Measurements from ENCODE around the gene MGLL.

Gene MGLL

DNA sequence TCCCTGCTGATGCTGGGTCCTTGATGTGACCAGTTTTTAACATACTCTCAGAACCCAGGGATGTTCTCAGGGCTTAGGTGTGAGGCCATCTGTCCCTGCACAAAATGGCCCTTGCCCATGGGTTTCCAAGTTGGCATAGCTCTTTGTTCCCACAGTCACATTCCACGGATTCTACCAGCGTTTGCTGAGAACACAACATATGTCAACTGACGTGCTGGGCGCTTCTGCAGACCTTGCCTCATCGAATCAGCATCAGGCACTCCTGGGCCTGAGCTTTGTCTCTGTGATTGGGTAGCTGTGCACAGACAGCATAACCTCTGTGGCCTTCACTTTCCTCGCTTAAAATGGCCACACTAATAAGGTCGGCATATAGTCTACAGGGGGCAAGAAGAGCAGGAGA lies 69.0 kb downstream of the MGLL start:
- DNase-seq, result no peak

DNA sequence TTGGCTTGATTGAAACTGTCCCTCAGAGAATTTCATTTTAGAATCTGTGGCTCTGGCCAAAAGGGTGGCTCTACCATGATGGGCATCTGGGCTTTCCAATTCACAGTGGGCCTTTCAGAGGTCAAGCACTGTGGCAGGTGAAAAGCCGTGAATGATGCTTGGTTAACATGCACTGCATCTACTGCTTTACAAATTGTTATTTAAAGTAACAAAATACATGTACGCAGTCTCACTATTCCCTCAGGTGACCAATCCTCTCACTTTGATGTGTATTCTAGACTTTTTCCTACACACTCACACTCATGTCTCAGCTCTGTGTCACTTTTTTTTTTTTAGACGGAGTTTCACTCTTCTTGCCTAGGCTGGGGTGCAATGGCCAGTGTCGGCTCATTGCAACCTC lies 70.5 kb downstream of the MGLL start:
- DNase-seq, result no peak

DNA sequence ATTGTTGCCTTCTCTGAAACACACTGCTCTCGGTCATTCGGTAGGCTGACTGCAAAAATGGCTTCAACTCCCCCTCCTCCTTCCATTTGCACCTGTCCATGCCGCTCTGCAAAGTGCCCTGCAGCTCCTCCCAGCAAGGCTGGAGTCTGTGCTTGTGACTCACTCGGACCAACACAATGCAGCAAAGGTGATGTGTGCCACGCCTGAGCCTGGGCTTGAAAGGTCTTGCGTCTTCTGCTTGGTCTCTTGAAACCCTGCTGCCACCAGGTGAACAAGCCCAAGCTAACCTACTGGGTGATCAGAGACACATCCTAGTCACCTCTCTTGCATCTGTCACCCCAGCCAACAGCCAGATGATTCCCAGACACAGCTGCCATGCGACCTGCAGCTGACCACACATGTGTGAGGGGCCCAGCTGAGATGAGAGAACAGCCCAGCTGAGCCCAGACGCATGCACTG lies 71.1 kb downstream of the MGLL start:
- no peak for DNase-seq

DNA sequence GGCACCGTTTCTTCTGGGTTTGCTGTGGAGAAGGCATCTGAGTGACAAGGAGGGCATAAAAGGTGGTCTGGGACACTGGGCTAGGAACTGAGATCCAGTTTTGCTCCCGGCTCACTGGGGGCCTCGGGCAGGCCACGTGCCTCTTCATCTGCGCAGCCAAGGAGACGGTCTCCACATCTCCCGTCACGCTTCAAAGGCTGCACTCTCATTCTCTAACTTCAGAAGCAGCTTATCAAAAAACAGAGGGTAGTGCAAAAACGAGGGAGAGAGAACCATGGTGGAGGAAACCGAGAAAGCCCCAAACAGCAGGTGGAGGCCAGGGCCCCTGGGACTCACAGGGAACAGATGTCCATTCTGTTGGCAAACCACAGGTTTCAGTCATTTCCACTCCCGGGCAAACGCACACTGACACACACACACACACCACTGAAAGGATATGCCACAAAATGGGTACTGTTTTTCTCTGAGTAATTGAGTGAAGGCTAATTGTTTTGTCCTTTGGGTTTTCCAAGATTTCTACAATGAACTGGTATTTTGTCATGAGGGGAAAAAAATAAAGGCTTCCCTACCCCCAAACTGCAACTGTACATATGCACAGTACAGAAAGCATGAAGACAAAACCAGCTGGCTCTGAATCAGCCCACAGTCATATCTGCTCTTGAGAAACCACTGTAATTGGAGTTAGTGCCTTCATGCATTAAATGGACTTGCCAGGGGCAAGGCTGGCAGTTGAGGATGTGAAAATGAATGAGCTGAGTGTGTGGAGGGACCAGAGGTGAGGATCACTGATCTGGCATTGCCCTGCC lies 71.9 kb downstream of the MGLL start:
- DNase-seq, result no peak

DNA sequence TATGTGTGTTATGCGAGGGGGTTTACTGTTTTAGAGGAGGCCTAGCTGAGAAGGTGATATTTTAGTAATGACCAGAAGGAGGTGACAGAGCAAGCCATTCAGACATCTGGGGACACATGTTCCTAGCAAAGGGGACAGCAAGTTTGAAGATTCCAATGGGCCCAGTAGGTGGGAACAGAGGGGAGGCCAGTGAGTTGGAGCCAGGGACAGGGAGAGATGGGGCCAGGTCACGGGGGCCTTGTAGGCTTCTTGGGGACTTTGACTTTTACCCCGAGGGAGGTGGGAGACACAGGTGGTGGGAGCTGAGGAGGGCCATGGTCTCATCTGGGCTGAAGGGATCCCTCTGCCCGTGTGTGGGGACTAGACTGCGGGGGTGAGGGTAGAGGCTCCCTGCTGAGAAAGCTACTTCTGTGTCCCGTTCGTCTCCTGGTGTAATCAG lies 72.5 kb downstream of the MGLL start:
- DNase-seq, result no peak

DNA sequence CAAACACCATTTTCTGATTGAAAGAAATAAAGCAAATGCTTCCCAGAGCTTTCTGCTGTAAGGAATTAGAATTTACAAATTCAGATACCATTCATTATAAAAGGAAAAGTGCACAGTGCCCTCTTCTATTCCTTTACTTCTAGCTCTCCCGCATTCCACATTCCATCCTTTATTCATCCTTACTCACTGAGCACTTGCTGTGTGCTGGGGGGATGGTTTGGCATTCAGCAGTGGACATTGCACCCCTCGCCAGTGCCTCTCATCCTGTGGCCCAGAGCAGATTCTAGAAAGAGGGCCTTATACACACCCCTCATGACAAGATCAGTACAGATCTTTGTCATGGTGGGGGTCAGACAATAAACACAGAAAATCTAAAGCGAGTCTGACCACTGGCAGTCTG lies 73.0 kb downstream of the MGLL start:
- no peak for DNase-seq

DNA sequence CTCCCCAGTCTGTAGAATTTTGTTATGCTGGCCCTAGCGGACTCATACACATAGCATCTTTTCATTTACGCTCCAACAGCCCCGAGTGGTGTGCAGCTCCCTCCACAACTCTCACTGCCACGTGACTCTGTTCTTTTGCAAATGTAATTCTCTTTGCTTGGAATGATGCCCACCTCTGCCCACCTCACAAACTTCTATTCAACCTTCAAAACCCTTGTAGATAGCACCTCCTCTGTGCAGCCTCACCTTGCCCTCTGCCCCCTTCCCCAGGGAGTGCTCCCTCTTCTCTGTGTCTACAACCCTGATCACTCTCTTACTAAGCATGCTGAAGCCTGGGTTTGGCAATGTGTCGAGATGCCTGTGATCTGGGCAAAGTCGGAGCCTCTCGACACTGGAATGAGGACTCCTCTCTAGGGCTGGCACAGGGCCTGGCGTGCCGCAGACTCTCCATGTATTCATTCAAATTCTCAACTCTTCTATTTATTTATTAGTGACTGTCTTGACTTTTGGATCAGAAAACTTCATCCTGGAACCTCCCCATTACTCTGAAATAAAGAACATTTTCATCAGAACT lies 73.5 kb downstream of the MGLL start:
- DNase-seq, result no peak

DNA sequence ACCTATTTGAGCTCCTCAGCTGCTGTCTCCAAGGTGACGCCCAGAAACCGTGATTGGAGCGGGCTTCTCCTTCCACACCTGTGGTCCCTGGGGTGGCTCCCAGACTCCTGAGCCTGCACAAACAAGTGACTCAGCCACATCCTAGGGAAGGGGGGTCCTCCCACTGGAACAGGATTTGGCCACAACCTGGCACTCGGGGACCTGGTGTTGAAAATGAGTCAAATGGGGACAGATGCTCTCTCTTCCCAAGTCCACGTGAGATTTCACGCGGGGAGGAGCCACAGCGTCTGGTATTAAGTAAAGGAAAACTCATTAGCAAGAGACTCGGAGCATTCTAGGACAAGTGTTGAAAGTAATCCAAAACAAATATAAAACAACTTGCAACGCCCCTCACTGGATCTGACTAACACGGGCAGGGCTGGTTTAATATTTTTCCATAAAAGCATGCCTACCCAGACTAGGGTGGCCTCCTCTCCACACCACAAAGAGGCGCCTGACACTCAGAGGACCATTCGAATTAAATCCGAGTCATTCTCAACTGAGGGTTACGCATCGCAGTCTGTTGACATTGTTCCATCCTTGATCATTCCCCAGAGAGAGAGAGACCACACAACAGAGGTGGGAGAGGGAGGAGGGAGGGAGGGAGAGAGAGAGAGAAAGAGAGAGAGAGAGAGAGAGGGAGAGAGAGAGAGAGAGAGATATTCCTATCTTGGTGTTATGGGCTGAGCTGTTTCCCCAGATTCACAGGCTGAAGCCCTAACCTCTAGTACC lies 74.4 kb downstream of the MGLL start:
- no peak for DNase-seq

DNA sequence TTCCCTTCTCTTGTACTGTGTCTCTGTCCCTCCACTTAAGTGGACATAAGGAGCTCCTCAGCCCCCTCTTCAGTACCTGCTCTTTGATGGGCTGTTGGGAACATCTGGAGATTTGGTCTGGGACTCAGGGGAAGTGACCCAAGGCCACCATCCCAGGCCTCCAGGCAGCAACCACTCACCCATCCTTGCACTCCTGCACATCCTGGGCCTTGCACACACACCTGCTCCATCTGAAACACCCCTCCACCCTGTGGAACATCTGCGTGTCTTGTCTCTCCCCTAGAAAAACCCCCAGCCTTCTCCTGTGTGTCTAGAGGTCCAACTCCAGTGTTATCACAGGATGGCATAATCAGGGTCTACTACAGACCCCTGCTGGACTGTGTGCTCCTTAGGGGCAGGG lies 75.2 kb downstream of the MGLL start:
- DNase-seq, result no peak

DNA sequence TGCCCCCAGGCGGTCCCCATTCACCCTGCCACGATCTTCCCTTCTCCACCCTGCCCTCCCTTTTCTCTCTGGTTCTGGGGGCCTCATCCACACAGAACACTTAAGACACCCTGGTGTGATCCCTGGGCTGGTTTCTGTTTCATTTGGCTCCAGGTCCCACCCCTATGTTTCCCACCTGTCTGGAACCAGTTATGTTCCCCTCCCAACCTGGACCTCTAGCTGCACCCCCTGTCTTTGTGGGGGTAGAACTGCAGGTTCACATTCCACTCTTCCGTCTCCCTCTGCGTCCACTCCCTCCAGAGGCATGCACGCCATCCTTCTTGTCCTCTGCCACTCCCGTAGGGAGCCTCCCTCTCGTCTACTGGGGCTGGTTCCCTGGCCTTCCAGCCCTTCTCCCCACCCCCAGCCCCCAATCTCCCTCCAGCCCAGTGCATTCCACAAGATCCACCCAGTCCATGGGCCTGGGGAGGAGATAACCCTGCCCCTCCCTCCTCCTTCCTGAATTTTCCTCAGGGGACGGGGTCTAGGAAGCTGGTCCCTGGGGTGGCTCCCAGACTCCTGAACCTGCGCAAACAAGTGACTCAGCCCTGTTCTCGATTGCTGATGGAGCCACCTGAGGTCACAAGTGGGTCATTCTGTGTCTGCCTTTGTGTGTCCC lies 75.8 kb downstream of the MGLL start:
- DNase-seq, result no peak

DNA sequence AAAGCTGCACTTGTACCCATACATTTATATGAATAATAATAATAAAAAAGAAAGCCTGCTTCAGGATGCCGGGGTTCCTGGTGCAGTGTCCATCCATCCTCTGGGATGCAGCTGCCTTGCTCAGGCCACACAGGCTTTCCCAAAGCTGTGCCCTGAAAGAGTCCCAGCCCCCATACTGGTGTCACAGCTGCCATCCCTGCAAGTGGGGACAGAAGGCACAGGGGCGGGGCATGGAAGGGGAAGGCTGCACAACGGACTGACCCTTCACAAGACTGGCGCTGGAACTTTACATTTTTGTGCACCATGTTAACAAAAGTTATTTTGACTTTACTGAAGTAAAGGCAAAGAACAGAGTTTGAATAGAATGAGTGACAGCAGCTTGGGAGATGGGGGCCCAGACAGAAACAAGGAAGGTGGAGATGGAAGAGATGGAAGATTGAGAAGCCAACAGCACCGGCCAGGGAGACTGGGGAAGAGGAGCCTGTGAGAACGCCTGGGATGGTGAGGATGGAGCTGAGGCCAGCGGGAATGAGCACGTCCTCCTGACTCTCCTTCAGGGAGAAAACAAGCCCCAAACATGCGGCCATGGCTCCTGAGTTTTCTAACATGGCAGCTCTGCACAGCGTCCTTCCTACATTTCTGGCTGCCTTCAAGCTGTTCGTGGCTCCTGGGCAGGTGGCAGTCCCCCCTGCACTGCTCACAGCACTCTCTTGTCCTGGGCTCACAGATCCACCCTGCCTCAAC lies 76.5 kb downstream of the MGLL start:
- DNase-seq, result no peak

DNA sequence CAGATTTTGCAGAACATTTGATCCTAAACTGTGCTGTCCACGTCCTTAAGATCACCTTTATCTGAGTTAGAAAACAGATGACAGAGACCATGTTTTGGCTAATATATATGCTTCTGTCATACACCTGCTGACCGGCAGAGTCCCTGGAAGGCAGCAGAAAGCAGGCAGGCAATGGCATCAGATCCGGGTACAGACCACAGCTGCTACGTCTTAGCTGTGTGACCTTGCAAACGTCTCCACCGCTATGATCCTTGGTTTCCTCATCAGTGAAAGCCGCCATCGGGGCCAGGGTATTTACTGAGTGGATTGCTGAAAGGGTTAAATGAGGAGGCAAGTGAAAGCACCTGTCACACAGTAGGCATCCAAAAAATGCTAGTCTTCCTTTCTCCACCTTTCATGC lies 77.4 kb downstream of the MGLL start:
- DNase-seq, result no peak

DNA sequence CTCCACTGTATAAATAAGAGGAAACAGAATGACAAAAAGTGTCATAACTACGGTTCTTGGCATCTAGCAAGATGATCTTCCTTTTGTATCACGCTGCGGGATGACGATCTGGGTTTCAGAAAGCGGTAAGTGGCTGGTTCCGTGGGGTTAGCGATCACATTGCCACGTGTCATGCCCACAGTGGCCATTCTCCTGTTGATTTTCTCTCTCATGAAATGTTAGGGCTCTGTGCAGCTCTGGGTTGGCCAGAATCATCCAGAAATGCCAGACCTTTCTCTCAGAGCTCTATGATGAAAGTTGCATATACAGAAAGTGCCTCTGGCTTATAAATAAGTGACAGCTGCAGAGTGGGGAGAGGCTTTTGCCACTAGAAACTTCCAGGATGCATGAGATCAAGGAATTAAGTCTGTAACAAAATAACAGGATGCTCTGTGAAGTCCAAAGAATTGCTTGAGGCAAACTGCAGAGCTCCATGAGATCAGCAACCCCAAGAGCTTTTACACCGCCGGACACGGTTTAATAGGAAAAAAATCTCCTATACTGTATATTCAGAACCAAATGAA lies 78.0 kb downstream of the MGLL start:
- DNase-seq, result no peak

DNA sequence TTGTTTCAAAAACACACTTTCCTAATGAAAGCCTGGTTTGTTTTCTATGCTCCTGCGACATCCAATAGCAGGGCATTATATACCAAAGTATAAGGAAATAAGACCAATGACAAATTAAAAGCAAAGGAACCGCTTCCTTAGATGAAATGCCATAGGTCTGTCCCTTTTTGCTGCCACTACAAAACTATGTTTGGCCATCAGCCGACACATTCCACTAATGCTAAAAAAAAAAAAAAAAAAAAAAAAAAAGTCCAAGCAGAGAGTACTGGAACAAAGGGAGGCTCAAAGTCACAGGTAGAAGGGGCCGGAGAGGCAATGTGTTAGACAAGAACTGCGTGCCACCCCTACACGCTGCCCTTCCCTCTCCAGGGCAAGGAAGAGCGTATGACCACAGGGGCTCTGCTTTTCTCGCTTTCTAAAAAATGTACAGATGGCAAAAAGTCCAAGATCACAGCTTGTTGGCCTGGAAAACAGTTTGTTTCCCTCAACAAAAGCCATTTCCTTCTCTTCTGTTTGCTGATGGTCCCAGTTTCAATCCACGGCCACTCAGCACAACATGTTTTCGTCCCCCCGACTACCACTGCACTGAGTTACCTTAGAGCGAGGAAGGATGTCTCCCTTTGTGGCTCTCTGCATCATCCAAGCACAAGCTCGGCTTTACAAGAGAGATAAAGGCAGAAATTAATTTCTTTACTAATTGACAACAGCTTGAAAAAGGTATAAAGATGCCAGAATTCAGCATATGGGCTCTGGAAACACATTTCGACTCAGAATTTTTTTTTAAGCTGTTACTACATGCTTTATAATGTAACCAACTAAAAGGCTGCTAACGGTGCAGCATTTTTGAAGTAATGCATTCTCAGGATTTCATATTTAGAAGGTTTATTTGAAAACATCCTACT lies 78.7 kb downstream of the MGLL start:
- no peak for DNase-seq

DNA sequence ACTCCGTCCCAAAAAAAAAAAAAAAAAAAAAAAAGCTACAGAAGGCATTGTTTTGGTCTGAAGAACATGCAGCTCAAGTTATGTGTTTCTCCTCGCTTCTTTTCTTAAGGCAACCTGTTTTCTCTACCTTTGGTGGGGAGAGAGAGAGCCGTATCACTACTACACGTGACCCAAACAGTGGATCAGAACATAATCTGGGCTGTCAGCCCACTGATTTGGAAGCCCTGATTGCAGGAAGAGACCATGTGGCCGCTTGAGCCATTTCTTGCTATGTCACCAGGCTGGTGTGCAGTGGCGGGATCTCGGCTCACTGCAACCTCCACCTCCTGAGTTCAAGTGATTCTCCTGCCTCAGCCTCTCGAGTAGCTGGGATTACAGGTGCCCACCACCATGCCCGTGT lies 79.7 kb downstream of the MGLL start:
- no peak for DNase-seq

DNA sequence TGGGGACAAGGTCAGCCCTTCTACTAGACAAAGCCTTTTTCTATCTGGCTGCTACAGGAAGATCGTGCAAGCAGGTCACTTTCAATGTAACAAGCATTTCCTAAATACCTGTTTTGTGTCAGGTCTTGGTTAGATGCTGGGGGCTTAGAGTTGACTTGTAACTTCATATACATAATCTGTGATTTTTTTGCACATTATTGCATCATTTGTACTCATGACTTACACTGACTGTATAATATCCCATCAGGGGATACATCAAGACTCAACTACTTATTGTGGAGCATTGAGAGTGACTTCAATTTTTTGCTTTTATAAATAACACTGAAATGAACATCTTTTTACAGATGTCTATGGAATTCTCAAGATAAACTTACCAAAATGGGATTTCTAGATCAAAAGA lies 80.6 kb downstream of the MGLL start:
- no peak for DNase-seq

DNA sequence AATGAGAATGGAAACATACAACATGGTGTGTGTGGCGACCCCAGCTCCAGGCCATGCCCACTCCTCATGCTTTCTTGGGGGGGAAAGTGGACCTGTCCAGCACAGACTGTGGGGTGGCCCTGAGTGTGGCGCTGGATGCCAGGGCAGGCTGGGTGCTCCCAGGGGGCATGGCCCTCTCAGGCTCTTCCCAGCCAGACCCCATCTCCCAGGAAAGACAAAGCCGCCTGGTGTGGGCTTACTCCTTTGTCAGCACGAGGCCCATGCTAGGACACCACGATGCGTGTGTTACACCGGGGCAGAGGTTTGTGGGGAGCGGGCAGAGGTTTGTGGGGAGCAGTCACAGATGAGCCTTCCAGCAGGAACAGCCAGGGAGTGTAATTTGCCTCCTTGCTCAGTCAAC lies 81.1 kb downstream of the MGLL start:
- no peak for DNase-seq

DNA sequence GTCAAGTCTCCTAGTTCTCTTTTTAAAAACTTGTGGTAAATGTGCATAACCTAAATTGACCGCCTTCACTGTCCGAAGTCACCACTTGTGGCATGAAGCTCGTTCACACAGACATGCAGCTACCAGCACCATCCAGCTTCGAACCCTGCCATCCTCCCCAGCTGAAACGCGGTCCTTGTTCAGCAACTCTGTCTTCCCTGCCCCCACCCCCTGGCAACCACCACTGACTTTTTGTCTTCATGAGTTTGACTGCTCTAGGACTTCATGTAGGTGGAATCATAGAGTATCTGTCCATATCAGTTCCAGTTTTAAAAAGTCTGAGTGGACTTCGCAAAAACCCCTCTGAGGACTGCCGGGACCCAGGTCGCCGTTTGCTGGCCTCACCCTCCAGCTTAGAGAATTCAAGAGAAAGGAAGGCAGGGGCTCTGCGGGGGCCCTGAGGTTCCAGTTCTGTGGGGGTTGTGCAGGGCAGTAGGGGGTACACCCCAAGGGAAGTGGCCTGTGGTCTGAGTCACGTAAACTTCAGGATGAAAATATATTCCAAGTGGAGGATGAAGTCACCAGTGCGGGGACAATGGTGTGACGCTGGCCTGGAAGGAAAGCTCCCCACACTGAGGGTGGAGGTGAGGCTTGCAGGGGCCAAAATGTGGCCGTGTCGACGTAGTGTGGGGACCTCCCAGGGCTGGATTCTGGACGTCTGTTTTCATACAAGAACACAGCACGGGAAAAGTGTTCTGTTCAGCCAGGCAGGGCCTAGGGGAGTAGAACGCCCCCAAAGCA lies 82.0 kb downstream of the MGLL start:
- DNase-seq, result no peak

DNA sequence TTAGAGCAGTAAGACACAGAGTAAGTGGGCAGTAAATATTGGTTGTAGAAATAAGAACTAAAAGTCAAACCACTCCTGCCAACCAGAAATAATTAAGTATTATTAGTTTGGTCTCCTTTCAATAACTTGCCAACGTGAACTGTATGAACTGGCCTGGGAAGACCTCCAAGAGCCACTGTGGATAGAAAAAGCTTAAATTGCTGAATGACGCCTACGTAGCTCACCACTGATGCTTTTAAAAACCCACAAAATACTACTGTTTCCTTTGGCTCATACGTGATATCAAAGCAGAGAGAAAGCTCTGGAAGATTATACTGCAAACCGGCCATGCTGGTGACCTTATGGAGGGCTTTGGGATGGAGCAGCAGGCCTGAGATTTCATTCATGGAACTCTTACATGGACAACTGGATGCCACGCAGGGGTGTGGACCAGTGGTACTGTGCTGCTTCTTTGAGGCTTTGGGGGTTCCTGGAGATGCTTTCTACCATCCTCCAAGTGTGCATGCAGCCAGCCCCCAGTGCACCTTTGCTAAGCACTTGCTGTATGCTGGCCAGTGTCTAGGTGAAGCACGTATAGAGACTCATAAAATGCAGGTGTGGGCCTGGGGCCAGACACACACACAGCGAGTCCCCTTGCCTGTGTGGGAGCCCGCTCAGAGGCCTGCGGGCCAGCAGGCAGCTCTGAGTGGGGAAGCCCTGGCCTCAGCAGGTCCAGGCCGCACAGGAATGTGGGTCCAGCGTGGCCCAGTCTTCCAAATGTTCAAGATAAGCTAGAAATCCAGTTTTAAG lies 82.8 kb downstream of the MGLL start:
- no peak for DNase-seq
